GM19468 (cell line): Measurements from ENCODE around the gene ACIN1.

ENCODE experiments used
- ATAC-seq: cut with Tn5 transposase; IDR thresholded peaks from one replicate; pipeline ENCODE4 v1.9.1; 2021; ENCODE audit warnings: mild to moderate bottlenecking, moderate library complexity, moderate number of reproducible peaks; ENCODE audit not compliant: unreplicated experiment; ENCODE audit errors: extremely low read depth

Gene ACIN1

GRCh38 chr14:23094666-23095195 lies at the start of gene ACIN1:
ACIN1 (minus strand) TSS chr14:23095136; CDS start chr14:23095112, 24 bp downstream.
- ATAC-seq, result no peak

GRCh38 chr14:23143911-23144310 lies 49.0 kb upstream of the ACIN1 start:
- no peak for ATAC-seq

GRCh38 chr14:23142826-23143225 lies 47.9 kb upstream of the ACIN1 start:
- no peak for ATAC-seq

DNA sequence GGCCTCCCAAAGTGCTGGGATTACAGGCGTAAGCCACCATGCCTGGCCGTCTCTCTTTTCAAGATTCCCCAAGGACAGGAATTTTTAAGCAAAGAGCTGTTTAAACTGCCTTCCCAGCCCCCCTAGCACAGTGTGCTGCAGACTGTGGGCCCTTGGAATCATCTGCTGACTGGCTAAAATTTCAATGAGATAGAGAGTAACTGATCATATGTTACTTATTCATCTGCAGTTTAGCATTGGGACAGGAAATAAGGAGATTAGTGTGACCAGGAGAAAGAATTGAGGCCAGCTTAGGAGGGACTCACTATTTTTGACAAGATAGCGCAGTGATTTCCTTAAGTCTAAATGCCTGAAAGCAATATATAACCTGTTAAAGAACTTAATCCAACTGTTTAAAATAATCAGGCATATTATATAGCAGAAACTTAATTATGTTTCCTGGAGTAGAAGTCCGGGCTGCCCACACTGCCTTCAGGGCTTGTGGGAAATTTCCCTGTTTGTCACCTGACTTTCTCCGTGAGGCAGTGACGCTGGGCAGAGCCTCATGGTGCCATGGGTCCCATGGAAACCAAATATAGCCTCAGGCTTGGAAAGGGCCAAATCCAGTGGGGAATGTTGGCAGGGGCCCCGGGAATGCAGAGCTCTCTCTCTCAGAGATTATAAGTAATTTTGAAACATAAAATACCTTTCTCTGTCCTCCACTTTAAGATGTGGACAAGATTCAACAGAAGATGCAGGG lies 46.9 kb upstream of the ACIN1 start:
- ATAC-seq, result no peak

DNA sequence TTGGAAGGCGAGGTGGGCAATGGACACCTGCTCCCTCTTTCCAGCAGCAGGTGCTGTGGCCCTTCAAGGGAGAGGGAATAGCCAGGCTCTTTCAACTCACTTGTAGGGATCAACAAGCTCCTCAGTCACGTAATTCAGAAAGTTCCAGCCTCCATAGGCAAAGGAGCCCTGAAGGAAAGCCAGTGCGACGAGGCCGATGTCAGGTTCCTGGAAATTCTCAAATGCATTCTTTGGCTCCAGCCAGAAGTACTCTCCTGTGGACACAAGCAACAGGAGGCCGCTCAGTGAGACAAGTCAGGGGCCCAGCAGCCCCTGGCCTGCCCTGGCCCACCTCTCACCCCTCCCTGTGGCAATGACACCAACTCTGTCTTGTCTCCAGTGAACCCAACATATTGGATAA lies 45.4 kb upstream of the ACIN1 start:
- ATAC-seq, result no peak

DNA sequence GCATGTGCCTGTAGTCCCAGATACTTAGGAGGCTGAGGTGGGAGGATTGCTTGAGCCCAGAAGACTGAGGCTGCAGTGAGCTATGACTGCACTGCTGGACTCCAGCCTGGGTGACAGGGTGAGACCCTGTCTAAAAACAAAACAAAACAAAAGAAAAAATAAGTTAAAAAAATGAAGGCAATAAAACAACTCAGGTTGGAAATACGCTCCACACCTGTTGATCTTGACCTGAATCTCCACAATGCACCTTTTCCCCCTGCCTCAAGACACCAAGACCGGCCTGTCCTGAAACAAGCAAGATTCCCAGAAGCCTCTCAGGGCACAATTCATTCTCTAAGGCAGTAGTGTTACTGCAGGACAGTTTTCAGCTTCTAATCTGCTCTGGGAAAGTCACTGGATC lies 44.9 kb upstream of the ACIN1 start:
- no peak for ATAC-seq

- ATAC-seq, result no peak
Observed at GRCh38 chr14:23137813-23138535, 43.0 kb upstream of the ACIN1 start.

GRCh38 chr14:23137192-23137812 lies 42.4 kb upstream of the ACIN1 start:
- ATAC-seq, result no peak

DNA sequence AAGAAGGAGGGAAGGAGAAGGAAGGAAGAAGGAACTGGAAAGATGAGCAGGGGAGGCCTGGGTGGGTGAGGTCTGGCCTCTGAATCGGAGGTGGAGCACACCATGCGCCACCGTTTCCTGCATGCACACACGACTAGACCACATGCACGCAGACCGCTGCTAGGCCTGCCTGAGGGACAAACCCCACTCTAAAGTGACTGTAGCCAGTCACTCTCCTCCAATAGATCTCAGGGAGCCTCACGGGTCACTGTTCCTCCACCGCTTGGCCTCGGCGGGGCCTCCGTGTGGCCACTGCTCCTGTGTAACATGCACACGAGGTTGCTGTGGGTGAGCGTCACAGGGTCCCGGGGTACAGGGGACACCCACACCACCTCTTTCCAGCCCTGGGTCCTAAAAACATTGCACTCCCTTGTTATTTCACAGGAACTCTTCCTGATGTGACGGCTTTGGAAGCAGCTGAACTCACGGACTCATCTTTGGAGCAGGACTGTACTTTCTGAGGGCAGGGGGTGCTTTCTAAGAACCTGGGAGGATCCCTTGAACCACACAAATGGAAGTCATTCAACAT lies 41.7 kb upstream of the ACIN1 start:
- ATAC-seq, result no peak

DNA sequence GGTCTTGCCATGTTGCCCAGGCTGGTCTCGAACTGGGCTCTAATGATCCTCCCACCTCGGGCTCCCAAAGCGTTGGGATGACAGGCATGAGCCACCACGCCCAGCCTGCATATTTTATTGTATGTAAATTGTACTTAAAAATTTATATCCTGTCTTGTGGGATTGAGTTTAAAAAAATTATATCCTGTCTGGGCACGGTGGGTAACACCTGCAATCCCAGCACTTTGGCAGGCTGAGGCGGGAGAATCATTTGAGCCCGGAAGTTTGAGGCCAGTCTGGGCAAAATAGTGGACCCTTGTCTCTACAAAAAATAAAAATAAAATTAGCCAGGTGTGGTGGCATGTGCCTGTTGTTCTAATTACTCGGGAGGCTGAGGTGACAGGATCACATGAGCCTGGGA lies 38.0 kb upstream of the ACIN1 start:
- ATAC-seq, result no peak

DNA sequence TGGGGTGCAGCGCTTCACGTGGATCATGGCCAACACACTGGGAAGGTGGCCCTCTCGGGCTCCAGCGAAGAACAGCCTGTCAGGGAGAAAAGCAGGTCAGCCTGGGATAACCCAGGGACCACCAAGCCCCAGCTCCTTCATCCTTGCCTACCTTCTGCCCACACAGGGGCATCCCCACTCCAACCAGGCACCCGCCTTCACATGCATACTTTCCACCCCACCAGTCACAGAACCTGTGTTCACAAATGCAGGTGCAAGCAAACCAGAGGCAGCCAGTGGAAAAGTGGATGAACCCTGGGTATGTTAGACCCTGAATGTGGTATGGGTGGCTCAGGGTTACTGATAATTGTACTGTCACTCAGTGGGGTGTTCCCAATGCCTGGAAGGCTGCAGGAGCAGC lies 36.5 kb upstream of the ACIN1 start:
- no peak for ATAC-seq

GRCh38 chr14:23130871-23131270 lies 35.9 kb upstream of the ACIN1 start:
- no peak for ATAC-seq

- no peak for ATAC-seq
Observed at GRCh38 chr14:23129759-23130316, 34.9 kb upstream of the ACIN1 start.

GRCh38 chr14:23128969-23129758 lies 34.2 kb upstream of the ACIN1 start:
- no peak for ATAC-seq

DNA sequence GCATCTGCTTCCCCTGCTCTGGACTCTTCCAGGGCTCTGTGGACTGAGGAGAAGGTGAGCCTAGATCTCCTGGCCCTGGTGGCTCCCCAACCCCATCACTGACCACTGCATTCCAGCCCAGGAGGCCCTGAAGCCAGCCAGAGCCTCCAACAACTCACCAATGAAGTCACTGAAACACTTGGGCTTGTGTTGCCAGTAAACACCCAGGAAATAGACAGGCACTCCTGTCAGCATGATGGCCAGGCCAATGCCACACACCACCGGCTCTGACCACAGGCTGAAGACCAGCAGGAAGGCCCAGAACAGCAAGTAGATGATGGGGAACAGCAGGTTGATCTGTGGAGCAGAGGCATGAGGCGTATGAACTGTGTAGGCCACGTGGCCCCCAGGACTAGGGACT lies 32.9 kb upstream of the ACIN1 start:
- ATAC-seq, result no peak

DNA sequence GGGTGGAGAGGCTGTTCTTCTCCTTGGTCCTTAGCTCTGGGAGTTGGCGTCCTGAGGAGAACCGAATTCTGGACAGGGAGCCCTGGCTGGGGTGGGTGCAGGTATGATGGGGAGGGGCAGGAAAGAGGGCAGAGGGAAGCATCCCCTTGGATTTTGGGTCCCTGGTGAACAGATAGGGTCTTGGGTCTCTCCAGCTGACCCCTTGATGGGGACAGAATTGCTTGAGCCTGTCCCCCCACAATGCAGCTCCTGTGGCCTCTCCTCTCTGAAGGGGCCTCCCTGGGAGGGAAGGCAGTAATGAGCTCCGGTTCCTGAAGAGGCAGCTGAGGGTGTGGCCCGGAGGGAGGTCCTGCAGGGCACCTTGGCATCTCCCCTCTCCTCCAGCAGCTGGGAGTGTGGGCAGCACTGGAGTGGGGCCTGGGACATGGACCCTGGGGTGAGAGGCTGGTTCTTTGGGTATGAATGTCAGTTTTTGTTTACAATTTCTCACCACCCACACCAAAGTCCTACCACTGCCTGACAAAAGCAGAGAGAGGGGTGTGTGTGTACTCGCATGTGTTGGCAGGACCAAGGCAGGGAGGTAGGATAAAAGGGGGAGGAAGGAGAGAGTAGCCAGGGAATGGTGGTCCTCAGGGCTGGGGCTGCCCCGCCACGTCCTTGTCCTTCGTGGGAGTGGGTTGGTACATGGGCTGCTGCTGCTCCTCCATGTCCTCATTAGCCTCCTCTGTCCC lies 31.8 kb upstream of the ACIN1 start:
- no peak for ATAC-seq

DNA sequence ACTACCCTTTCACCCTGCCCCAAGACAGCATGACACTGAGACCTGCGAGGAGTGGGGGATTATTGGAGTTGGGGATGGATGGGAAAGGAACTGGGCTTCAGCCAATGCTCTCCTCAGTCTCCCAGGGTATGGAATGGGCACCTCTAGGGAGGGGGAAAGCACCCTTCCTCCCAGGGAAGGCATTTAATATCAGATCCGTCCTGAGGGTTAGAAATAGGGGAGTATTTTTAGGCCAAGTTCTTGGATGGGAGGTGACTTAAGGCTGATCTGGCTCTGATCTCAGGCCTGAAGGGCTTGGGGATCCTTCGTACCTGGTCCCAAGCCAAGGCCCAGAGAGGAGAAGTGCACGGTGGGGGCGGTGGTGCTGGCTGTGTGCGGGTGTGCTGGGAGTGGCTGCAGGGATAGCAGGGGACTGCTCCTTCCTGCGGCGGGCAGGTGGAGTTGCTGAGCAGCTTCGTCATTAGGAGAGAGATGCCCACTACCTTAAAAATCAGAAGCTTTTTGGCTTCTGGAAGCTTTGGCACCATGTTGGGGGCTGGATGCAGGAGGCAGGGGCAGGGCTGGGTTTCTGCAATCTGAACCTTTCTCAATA lies 31.1 kb upstream of the ACIN1 start:
- ATAC-seq, result no peak

DNA sequence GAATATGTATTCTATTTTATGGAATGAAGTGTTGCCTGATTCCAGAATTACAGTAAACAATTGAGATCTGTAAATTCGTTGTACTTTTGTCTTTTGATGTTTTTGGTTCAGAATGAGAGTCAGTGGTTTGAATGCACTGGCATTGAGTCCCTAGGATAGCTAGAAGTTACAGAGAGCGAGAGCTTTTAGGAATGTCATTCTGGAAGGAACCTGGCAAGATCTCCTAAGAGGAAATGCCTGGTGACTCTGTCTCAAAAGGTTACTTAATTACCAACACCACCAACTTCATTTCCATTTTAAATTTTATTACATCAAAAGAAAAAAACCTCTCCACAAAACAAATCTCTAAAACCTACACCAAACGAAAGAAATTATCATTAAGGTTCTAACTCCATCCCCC lies 30.1 kb upstream of the ACIN1 start:
- ATAC-seq, result no peak
